GM18858 (cell line): Measurements from ENCODE around the gene EXOC6.
"Not testable (repeated sequence)": the region's sequence is repeated elsewhere in the genome, so short reads cannot be mapped to it uniquely, and the experiment has no call there.

Experiments used
- ATAC-seq: cut with Tn5 transposase; IDR thresholded peaks from one replicate; pipeline ENCODE4 v1.9.1; 2021; ENCODE audit not compliant: unreplicated experiment

EXOC6 gene

GRCh38 chr10:93075369-93076221 is 227.3 kb downstream of the EXOC6 start:
- ATAC-seq, result no peak

- no peak for ATAC-seq
Observed at GRCh38 chr10:93076871-93077270, 228.6 kb downstream of the EXOC6 start.

GRCh38 chr10:93077860-93078337 is 229.6 kb downstream of the EXOC6 start:
- ATAC-seq, result no peak

GRCh38 chr10:93079663-93080349 is 231.5 kb downstream of the EXOC6 start:
- ATAC-seq, result no peak

GRCh38 chr10:93080350-93081046 is 232.2 kb downstream of the EXOC6 start:
- no peak for ATAC-seq

GRCh38 chr10:93081318-93081717 is 233.0 kb downstream of the EXOC6 start:
- no peak for ATAC-seq

- no peak for ATAC-seq
Observed at GRCh38 chr10:93081834-93082233, 233.5 kb downstream of the EXOC6 start.

- no peak for ATAC-seq
Observed at GRCh38 chr10:93083743-93084539, 235.6 kb downstream of the EXOC6 start.

GRCh38 chr10:93085272-93085859 is 237.0 kb downstream of the EXOC6 start:
- no peak for ATAC-seq

GRCh38 chr10:93086289-93086688 is 238.0 kb downstream of the EXOC6 start:
- ATAC-seq, result no peak

- no peak for ATAC-seq
Observed at GRCh38 chr10:93087846-93088245, 239.5 kb downstream of the EXOC6 start.

- no peak for ATAC-seq
Observed at GRCh38 chr10:93088466-93088865, 240.1 kb downstream of the EXOC6 start.

GRCh38 chr10:93090619-93091018 is 242.3 kb downstream of the EXOC6 start:
- no peak for ATAC-seq

- no peak for ATAC-seq
Observed at GRCh38 chr10:93091960-93092359, 243.6 kb downstream of the EXOC6 start.

- ATAC-seq, result no peak
Observed at GRCh38 chr10:93095225-93095624, 246.9 kb downstream of the EXOC6 start.

GRCh38 chr10:93096901-93097300 is 248.6 kb downstream of the EXOC6 start:
- no peak for ATAC-seq

- no peak for ATAC-seq
Observed at GRCh38 chr10:93097386-93097785, 249.1 kb downstream of the EXOC6 start.

GRCh38 chr10:93098816-93099215 is 250.5 kb downstream of the EXOC6 start:
- no peak for ATAC-seq

- ATAC-seq, result no peak
Observed at GRCh38 chr10:93099670-93100069, 251.3 kb downstream of the EXOC6 start.

- not testable (repeated sequence) for ATAC-seq
Observed at GRCh38 chr10:93101148-93101547, 252.8 kb downstream of the EXOC6 start.
